Stimulated activated naive CD8-positive, alpha-beta T cell treated with anti-CD3 and anti-CD28 coated beads, Interleukin-15, amount 100 ng/mL, for 72 hours (primary cell): ENCODE measurements around the gene ITGA7.
A peak's percentile ranks its signal among the peaks of the same experiment; 100 is the strongest.

Source experiments
- ATAC-seq: fragments of 150-1000 bp; cut with Tn5 transposase; 2 replicates; pipeline ENCODE4 v1.10.0; 2021; ENCODE audit warnings: mild to moderate bottlenecking, moderate library complexity
- DNase-seq, 2 donors: peaks; one replicate each; pipeline ENCODE4 v3.0.0; 2021 to 2022
- H3K27ac Mint-ChIP-seq, 2 donors: one replicate each; pipeline ENCODE4 v1.8.0; 2022; ENCODE audit warnings: mild to moderate bottlenecking in 2 of 2, mixed read lengths in 2 of 2, moderate library complexity in 2 of 2
- H3K27me3 Mint-ChIP-seq: one replicate; pipeline ENCODE4 v1.8.0; 2022; ENCODE audit warnings: mixed read lengths
- H3K4me1 Mint-ChIP-seq: one replicate; pipeline ENCODE4 v1.8.0; 2022; ENCODE audit warnings: mild to moderate bottlenecking, mixed read lengths
- H3K4me3 Mint-ChIP-seq, 2 donors: one replicate each; pipeline ENCODE4 v1.8.0; 2022; ENCODE audit warnings: mild to moderate bottlenecking in 2 of 2, mixed read lengths in 2 of 2, moderate library complexity in 1 of 2
- H3K9me3 Mint-ChIP-seq, 2 donors: one replicate each; pipeline ENCODE4 v1.8.0; 2022; ENCODE audit warnings: mixed read lengths in 2 of 2

ITGA7 gene

GRCh38 chr12:55738123-55739024 is 30.7 kb upstream of the ITGA7 start:
- H3K4me1 Mint-ChIP-seq = peaks cover 44% of the 10 kb centered on the region
- no peaks in the 10 kb centered on the region for H3K27me3 Mint-ChIP-seq
- H3K9me3 Mint-ChIP-seq = no peaks in the 10 kb centered on the region
- peak; percentile 79 to 84 for DNase-seq
- peak overlapping the region; percentile 23 to 56 for H3K27ac Mint-ChIP-seq
- H3K4me3 Mint-ChIP-seq = peak overlapping the region; percentile 81 to 85
- peak; percentile 90 for ATAC-seq

GRCh38 chr12:55737581-55738122 is 29.9 kb upstream of the ITGA7 start:
- Mint-ChIP-seq H3K4me3 (peak overlapping the region; percentile 81 to 85), H3K27me3 (no peaks in the 10 kb centered on the region), H3K4me1 (peaks cover 43% of the 10 kb centered on the region), H3K9me3 (no peaks in the 10 kb centered on the region), H3K27ac (peak overlapping the region; percentile 55 to 56)
- DNase-seq (no peak), ATAC-seq (peak; percentile 56)

- no peaks in the 10 kb centered on the region for H3K27me3 Mint-ChIP-seq
- peaks cover 43% of the 10 kb centered on the region for H3K4me1 Mint-ChIP-seq
- DNase-seq = peak; percentile 55 to 71
- H3K4me3 Mint-ChIP-seq = peak overlapping the region; percentile 81 to 85
- peak overlapping the region in 1 of 2 donors; percentile 54 for H3K27ac Mint-ChIP-seq
- ATAC-seq = peak; percentile 58
- no peaks in the 10 kb centered on the region for H3K9me3 Mint-ChIP-seq
Observed at GRCh38 chr12:55736780-55737580, 29.3 kb upstream of the ITGA7 start.

- no peak for ATAC-seq
- Mint-ChIP-seq H3K9me3 (no peaks in the 10 kb centered on the region), H3K27ac (no peak overlapping the region), H3K4me1 (peaks cover 37% of the 10 kb centered on the region), H3K27me3 (no peaks in the 10 kb centered on the region), H3K4me3 (no peak overlapping the region)
- DNase-seq = no peak
Observed at GRCh38 chr12:55736076-55736475, 28.4 kb upstream of the ITGA7 start.

GRCh38 chr12:55734595-55734994 is 26.9 kb upstream of the ITGA7 start:
- no peak for DNase-seq
- Mint-ChIP-seq H3K27me3 (no peaks in the 10 kb centered on the region), H3K27ac (no peak overlapping the region), H3K4me3 (no peak overlapping the region), H3K4me1 (peaks cover 48% of the 10 kb centered on the region), H3K9me3 (no peaks in the 10 kb centered on the region)
- no peak for ATAC-seq

GRCh38 chr12:55733858-55734257 is 26.2 kb upstream of the ITGA7 start:
- H3K9me3 Mint-ChIP-seq = no peaks in the 10 kb centered on the region
- peaks cover 50% of the 10 kb centered on the region for H3K4me1 Mint-ChIP-seq
- H3K27ac Mint-ChIP-seq = no peak overlapping the region
- no peak for DNase-seq
- no peaks in the 10 kb centered on the region for H3K27me3 Mint-ChIP-seq
- H3K4me3 Mint-ChIP-seq = no peak overlapping the region
- ATAC-seq = no peak

GRCh38 chr12:55733021-55733555 is 25.4 kb upstream of the ITGA7 start:
- H3K4me1 Mint-ChIP-seq = peaks cover 46% of the 10 kb centered on the region
- H3K9me3 Mint-ChIP-seq = no peaks in the 10 kb centered on the region
- DNase-seq (no peak), ATAC-seq (no peak)
- peak overlapping the region in 1 of 2 donors; percentile 39 for H3K27ac Mint-ChIP-seq
- H3K4me3 Mint-ChIP-seq = no peak overlapping the region
- no peaks in the 10 kb centered on the region for H3K27me3 Mint-ChIP-seq

GRCh38 chr12:55732288-55732687 is 24.6 kb upstream of the ITGA7 start:
- ATAC-seq (no peak), DNase-seq (no peak)
- no peak overlapping the region for H3K27ac Mint-ChIP-seq
- no peaks in the 10 kb centered on the region for H3K27me3 Mint-ChIP-seq
- H3K4me3 Mint-ChIP-seq = no peak overlapping the region
- H3K4me1 Mint-ChIP-seq = peaks cover 46% of the 10 kb centered on the region
- no peaks in the 10 kb centered on the region for H3K9me3 Mint-ChIP-seq

GRCh38 chr12:55729819-55730818 is 22.4 kb upstream of the ITGA7 start:
- peak; percentile 71 for ATAC-seq
- H3K9me3 Mint-ChIP-seq = no peaks in the 10 kb centered on the region
- peak overlapping the region; percentile 89 to 95 for H3K4me3 Mint-ChIP-seq
- peaks cover 56% of the 10 kb centered on the region for H3K4me1 Mint-ChIP-seq
- DNase-seq = peak; percentile 43 to 66
- peak overlapping the region; percentile 75 to 93 for H3K27ac Mint-ChIP-seq
- H3K27me3 Mint-ChIP-seq = no peaks in the 10 kb centered on the region

- Mint-ChIP-seq H3K27me3 (no peaks in the 10 kb centered on the region), H3K4me3 (peak within 1 kb of the TSS; percentile 89 to 95), H3K9me3 (no peaks in the 10 kb centered on the region), H3K4me1 (peaks cover 65% of the 10 kb centered on the region), H3K27ac (peak within 1 kb of the TSS; percentile 83 to 93)
- DNase-seq (peak; percentile 76 to 87), ATAC-seq (peak; percentile 83)
Observed at GRCh38 chr12:55728939-55729818, 21.5 kb upstream of the ITGA7 start, which contains the start of gene CD63. Gene CD63 (minus strand): TSS chr12:55729009. CDS start chr12:55728341, 668 bp downstream.

GRCh38 chr12:55728186-55728938 is 20.7 kb upstream of the ITGA7 start:
- H3K27ac Mint-ChIP-seq = no peak overlapping the region
- peaks cover 65% of the 10 kb centered on the region for H3K4me1 Mint-ChIP-seq
- DNase-seq (no peak), ATAC-seq (peak; percentile 10)
- peak overlapping the region; percentile 89 to 95 for H3K4me3 Mint-ChIP-seq
- H3K9me3 Mint-ChIP-seq = no peaks in the 10 kb centered on the region
- no peaks in the 10 kb centered on the region for H3K27me3 Mint-ChIP-seq

GRCh38 chr12:55727643-55728185 is 20.0 kb upstream of the ITGA7 start:
- no peak for DNase-seq
- ATAC-seq = no peak
- H3K27me3 Mint-ChIP-seq = no peaks in the 10 kb centered on the region

GRCh38 chr12:55726971-55727370 is 19.3 kb upstream of the ITGA7 start:
- Mint-ChIP-seq H3K9me3 (no peaks in the 10 kb centered on the region), H3K27me3 (no peaks in the 10 kb centered on the region), H3K4me1 (peaks cover 56% of the 10 kb centered on the region), H3K4me3 (peak overlapping the region; percentile 84 to 89), H3K27ac (peak overlapping the region in 1 of 2 donors; percentile 7)
- DNase-seq (no peak), ATAC-seq (no peak)

More at GRCh38 chr12:55727643-55728185, 20.0 kb upstream of the ITGA7 start:
- peaks cover 64% of the 10 kb centered on the region for H3K4me1 Mint-ChIP-seq
- H3K9me3 Mint-ChIP-seq = no peaks in the 10 kb centered on the region
- peak overlapping the region; percentile 7 to 85 for H3K27ac Mint-ChIP-seq
- peak overlapping the region; percentile 84 to 89 for H3K4me3 Mint-ChIP-seq
